ENCODE data around the gene DOP1B.

DOP1B gene

DNA sequence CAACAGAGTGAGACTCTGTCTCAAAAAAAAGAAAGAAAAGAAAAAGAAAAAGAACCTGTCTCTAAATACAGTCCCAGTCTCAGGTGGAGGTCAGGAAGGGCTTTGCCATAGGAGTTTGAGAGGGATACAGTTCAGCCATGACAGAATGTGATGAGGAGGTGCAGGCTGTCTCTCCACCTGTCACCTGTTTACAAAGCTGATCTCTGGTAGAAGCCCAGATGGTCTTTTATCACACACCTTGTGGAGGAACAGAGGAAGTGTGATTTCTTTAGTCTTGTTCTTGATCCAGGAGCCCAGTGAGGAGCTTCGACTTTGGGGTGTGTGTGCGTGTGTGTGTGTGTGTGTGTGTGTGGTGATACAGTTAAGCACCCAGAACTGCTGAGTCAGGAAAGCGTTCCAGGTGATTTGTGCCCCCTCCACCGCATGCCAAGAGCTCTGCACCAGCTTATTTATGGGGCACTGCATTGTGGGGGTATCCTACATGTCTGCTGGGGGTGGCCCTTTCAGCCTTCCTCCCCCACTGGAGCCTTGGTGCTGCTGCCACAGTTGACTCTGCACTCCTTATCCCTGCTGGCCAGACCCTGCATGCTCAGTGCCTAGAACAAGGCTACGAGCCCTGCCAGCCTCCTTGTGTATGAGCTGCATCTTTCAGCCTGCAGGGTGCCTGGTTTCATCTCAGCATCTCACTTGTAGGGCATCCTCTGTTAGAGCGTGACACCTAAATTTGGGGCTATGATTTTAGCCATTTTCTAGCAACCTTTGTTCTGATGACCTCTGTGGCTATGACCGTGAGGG, 19.3 kb downstream of the DOP1B start:
- Mint-ChIP-seq H3K4me3 (no peak overlapping the region), H3K9me3 (no peaks in the 10 kb centered on the region), H3K36me3 (ENCODE audit: low read depth) (peaks cover 7% of the 10 kb centered on the region), H3K4me1 (peaks cover 15% of the 10 kb centered on the region), H3K27ac (no peak overlapping the region), H3K27me3 (no peaks in the 10 kb centered on the region)
- DNase-seq (no peak), ATAC-seq (no peak)

DNA sequence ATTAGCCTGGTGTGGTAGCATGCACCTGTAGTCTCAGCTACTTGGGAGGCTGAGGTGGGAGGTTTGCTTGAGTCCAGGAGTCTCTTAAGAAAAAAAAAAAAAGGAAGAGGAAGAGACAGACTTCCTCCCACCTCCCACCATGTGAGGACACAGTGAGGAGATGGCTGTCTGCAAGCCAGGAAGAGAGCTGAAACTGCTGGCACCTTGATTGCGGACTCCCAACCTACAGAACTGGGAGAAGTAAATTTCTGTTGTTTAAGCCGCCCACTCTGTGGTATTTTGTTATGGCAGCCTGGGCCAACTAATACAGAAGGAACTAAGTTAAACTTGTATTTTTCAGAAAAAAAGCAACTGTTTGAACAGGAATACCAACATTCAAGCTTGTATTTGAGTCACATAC, 21.7 kb downstream of the DOP1B start:
- Mint-ChIP-seq H3K4me3 (no peak overlapping the region), H3K4me1 (peaks cover 10% of the 10 kb centered on the region), H3K27ac (no peak overlapping the region), H3K9me3 (no peaks in the 10 kb centered on the region), H3K36me3 (ENCODE audit: low read depth) (peaks cover 6% of the 10 kb centered on the region), H3K27me3 (no peaks in the 10 kb centered on the region)
- ATAC-seq (no peak), DNase-seq (no peak)

DNA sequence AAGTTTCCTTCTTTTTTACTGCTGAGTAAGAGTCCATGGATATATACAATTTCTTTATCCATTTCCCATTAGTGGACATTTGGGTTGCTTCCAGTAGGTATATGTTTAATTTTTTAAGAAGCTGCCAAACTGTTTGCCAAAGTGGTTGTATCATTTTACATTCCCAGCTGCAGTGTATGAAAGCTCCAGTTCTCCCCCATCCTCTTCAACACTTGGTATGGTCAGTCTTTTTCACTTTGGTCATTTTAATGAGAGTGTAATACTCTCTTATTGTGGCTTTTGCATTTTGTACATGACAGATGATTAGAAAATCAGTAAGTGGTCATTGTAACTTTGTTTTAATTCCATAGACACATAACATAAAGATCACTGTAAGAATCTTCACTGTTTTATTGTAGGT, 22.5 kb downstream of the DOP1B start:
- Mint-ChIP-seq H3K27me3 (no peaks in the 10 kb centered on the region), H3K36me3 (ENCODE audit: low read depth) (peaks cover 6% of the 10 kb centered on the region), H3K4me3 (no peak overlapping the region), H3K9me3 (no peaks in the 10 kb centered on the region), H3K27ac (no peak overlapping the region), H3K4me1 (peaks cover 5% of the 10 kb centered on the region)
- no peak for ATAC-seq
- DNase-seq: no peak

DNA sequence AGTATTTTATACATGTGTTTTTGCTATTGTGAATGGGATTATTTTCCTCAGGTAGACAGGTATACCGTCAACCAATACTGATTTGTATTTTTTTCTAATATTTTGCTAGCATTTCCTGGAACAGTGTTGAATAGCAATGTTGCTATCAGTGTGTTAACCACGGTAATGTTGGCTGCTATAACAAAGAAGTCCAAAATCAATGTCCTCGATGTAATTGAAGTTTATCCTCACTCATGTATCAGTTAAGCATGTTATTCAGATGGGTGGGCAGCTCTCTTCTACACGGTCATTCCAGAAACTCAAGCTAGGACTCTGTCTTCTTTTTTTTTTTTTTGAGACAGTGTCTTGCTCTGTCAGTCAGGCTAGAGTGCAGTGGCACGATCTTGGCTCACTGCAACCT, 24.3 kb downstream of the DOP1B start:
- no peaks in the 10 kb centered on the region for H3K4me1 Mint-ChIP-seq
- H3K9me3 Mint-ChIP-seq: no peaks in the 10 kb centered on the region
- H3K4me3 Mint-ChIP-seq: no peak overlapping the region
- no peak overlapping the region for H3K27ac Mint-ChIP-seq
- ATAC-seq: no peak
- no peaks in the 10 kb centered on the region for H3K27me3 Mint-ChIP-seq
- no peak for DNase-seq
- peaks cover 6% of the 10 kb centered on the region for H3K36me3 Mint-ChIP-seq (ENCODE audit: low read depth)

DNA sequence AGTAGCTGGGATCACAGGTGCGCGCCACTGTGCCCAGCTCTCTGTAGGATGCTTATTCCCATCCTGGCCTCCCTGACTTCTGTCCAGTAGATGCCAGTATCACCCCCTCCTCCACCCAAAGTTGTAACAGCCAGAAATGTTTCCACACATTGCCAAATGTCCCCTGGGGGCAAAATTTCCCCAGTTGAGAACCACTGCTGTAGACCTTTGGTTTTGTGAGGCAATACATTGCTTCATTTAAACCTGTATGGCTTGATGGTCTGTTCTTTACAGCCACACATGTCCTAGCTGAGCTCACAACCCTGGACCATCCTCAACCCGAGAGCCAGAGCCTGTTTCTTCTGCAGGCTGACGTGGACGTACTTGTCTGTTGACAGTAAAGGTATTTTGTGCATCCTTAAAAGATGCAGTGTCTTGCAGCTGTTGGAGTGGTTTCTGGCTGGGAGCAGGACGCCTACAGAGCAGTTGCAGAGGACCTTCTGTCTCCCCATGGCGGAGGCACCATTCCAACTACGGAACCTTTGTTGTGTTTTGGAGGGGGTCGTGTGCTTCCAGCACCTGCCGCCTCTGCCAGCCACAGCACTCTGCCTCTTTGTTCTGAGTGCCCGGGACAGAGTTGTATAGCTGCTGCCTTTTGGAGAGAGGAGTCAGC, 26.6 kb downstream of the DOP1B start:
- Mint-ChIP-seq H3K27me3 (no peaks in the 10 kb centered on the region), H3K36me3 (ENCODE audit: low read depth) (peaks cover 8% of the 10 kb centered on the region), H3K4me3 (no peak overlapping the region), H3K4me1 (peaks cover 1% of the 10 kb centered on the region), H3K9me3 (no peaks in the 10 kb centered on the region), H3K27ac (no peak overlapping the region)
- ATAC-seq (no peak), DNase-seq (no peak)

DNA sequence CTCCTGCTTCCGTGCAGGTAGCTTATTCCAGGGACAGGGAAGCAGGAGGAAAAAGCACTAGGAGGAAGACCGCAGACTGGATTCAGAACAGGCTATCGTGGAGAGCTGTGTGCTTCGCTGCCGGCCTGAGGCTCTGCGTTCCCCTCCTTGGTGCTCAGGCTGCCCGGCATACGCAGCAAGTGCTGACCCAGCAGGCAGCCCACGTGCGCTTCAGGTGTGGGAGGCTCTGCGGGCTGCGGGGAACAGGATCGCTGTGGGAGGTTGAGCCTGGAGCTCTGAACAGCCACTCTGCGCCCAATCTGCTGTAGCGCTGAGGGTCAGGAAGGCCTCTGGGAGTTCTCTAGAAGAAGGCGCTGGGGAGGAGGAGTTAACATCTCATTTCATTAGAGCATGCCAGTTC, 27.9 kb downstream of the DOP1B start:
- no peaks in the 10 kb centered on the region for H3K27me3 Mint-ChIP-seq
- no peak overlapping the region for H3K27ac Mint-ChIP-seq
- H3K4me3 Mint-ChIP-seq: no peak overlapping the region
- ATAC-seq (no peak), DNase-seq (no peak)
- peaks cover 6% of the 10 kb centered on the region for H3K4me1 Mint-ChIP-seq
- peaks cover 5% of the 10 kb centered on the region for H3K36me3 Mint-ChIP-seq (ENCODE audit: low read depth)
- H3K9me3 Mint-ChIP-seq: no peaks in the 10 kb centered on the region

DNA sequence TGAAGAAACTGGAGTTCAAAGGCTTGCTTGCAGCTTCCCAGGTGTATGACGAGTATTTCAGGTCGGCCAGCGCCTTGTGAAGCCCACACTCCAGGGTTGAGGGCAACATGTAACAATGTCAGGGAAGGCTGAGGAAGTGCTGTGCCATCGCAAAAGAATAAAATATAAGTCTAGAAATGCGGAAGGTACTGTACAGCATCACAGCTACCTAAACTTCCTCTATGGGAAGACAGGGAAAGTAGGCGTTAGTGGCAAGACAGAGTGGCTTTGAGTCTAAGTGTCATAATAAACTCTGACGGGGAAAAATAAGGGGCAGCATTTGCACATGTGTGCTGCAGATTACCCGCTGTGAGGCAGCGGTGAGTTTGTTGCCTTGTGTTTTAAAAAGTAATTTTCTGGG, 28.9 kb downstream of the DOP1B start:
- Mint-ChIP-seq H3K4me1 (peaks cover 6% of the 10 kb centered on the region), H3K27me3 (no peaks in the 10 kb centered on the region), H3K36me3 (ENCODE audit: low read depth) (peaks cover 5% of the 10 kb centered on the region), H3K9me3 (no peaks in the 10 kb centered on the region), H3K4me3 (no peak overlapping the region), H3K27ac (no peak overlapping the region)
- no peak for ATAC-seq
- DNase-seq: no peak

DNA sequence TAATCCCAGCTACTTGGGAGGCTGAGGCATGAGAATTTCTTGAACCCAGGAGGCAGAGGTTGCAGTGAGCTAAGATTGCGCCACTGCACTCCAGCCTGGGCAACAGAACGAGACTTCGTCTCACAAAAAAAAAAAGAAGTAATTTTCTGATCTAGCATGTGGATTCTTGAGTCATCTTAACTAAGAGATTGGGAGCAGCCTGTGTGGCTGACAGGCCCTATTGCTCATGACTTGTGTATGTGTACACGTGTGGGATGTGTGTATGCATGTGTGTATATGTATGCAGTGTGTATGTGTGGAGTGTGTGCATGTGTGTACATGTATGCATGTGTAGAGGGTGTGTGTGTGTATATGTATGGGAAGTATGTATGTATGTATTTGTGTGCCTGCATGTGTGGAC, 29.5 kb downstream of the DOP1B start:
- DNase-seq: no peak
- H3K9me3 Mint-ChIP-seq: no peaks in the 10 kb centered on the region
- no peak for ATAC-seq
- H3K27me3 Mint-ChIP-seq: no peaks in the 10 kb centered on the region
- no peak overlapping the region for H3K27ac Mint-ChIP-seq
- peaks cover 6% of the 10 kb centered on the region for H3K4me1 Mint-ChIP-seq
- no peak overlapping the region for H3K4me3 Mint-ChIP-seq
- peaks cover 7% of the 10 kb centered on the region for H3K36me3 Mint-ChIP-seq (ENCODE audit: low read depth)

DNA sequence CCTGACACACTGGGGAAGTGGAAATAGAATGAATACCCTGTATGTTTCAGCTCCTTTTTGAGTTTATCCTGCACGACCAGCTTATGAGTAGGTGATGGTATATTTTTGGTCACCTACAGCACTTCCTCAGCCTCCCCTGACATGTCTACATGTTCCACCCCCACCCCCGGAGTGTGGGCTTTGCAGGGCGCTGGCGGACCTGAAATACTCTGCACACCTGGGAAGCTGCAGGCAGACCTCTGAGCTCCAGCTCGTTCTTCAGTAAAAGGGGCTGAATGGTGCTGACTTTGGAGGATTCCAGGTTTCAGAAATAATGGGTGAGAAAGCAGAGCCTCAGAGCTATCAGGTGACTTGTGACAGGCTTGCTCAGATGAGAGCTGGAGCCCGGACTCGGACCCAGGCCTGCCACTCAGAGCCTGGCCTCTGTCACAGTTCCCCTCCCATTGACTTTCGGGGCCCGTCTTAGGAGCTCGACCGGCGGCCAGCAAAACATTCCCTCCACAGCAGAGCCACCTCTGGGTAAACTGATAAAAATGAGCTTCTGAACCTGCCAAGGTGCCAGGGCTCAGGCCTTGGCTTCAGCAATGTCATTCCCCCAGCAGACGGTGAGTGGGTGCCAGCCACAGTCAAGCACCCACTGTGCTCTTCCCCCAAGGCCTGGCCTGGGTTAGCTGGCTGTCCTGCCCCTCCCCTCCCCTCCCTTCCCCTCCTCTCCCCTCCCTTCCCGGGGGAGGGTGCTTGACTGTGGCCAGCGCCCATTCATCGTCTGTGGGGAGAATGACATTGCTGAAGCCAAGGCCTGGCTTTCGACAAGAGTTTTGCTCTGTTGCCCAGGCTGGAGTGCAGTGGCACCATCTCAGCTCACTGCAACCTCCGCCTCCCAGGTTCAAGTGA, 30.1 kb downstream of the DOP1B start:
- ATAC-seq (no peak), DNase-seq (no peak)
- no peak overlapping the region for H3K4me3 Mint-ChIP-seq
- no peaks in the 10 kb centered on the region for H3K27me3 Mint-ChIP-seq
- peaks cover 7% of the 10 kb centered on the region for H3K36me3 Mint-ChIP-seq (ENCODE audit: low read depth)
- no peaks in the 10 kb centered on the region for H3K9me3 Mint-ChIP-seq
- H3K27ac Mint-ChIP-seq: no peak overlapping the region
- H3K4me1 Mint-ChIP-seq: peaks cover 6% of the 10 kb centered on the region

DNA sequence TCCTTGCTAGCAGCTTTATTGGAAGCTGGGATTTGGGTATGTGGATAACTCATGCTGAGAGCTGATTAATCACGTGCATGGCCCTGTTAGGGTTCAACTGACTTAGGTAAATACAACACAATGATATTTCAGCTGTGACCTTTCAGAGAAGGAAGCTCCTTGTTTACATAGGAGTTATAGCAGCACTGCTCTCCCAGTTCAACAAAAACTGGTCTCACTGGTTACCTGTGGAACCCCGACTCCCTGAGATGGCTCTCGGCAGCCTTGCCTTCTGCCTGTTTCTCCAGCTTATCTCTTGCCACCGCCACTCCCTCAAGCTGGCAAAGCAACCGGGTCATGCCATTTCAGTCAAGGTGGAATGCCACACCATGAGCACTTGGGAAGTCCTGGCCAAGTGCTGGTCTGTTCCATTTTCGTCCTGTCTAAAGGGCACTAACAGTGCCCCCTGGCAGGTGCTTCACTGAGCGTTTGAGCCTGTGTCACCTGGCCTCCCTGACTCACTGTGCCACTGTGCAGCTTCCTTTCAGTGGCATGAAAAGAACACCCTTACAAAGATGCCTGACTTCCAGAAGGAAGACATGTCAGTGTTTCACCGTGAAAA, 31.6 kb downstream of the DOP1B start:
- H3K4me1 Mint-ChIP-seq: peaks cover 6% of the 10 kb centered on the region
- no peak overlapping the region for H3K4me3 Mint-ChIP-seq
- no peaks in the 10 kb centered on the region for H3K27me3 Mint-ChIP-seq
- ATAC-seq (no peak), DNase-seq (no peak)
- H3K27ac Mint-ChIP-seq: no peak overlapping the region
- no peaks in the 10 kb centered on the region for H3K9me3 Mint-ChIP-seq
- peaks cover 5% of the 10 kb centered on the region for H3K36me3 Mint-ChIP-seq (ENCODE audit: low read depth)

DNA sequence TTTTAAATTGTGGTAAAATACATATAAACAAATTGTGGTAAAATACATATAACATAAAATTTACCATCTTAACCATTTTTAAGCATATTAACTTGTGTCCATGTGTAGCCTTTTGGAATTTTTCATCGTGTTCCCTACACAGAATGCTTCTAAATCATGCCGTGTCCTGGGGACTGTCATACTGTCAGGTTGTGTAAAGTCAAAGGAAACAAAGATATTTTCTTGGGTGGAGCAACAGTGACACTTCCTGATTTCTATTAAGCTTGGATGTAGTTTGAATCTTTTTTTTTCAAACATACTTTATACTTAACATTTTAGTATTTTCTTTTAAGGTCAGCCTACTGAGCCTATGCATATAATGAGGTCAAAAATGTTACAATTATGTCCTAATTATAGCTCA, 32.3 kb downstream of the DOP1B start:
- Mint-ChIP-seq H3K36me3 (ENCODE audit: low read depth) (peaks cover 5% of the 10 kb centered on the region), H3K4me3 (no peak overlapping the region), H3K27me3 (no peaks in the 10 kb centered on the region), H3K9me3 (no peaks in the 10 kb centered on the region), H3K27ac (no peak overlapping the region), H3K4me1 (peaks cover 6% of the 10 kb centered on the region)
- no peak for DNase-seq
- no peak for ATAC-seq

DNA sequence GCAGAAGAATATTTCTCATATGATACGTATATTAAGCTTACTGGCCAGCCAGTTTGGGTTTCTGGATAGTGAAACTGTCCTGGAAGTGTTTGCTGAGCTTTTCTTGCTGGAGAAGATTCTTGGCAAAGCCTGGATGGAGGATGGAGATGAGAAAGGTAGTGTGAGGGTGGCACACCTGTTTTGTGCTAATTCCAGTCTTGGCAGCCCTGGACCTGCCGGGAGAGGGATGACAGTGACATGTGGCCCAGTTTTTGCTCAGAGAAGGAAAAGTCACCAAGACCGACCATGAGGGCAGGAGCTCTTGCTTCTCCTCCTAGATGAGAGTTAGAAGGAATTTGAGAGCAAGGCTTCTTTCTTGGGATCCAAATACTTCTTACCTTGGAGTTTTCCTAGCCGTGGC, 34.1 kb downstream of the DOP1B start:
- H3K4me3 Mint-ChIP-seq: no peak overlapping the region
- H3K9me3 Mint-ChIP-seq: no peaks in the 10 kb centered on the region
- no peak for ATAC-seq
- no peak overlapping the region for H3K27ac Mint-ChIP-seq
- no peak for DNase-seq
- H3K36me3 Mint-ChIP-seq (ENCODE audit: low read depth): peaks cover 5% of the 10 kb centered on the region
- peaks cover 6% of the 10 kb centered on the region for H3K4me1 Mint-ChIP-seq
- H3K27me3 Mint-ChIP-seq: no peaks in the 10 kb centered on the region

DNA sequence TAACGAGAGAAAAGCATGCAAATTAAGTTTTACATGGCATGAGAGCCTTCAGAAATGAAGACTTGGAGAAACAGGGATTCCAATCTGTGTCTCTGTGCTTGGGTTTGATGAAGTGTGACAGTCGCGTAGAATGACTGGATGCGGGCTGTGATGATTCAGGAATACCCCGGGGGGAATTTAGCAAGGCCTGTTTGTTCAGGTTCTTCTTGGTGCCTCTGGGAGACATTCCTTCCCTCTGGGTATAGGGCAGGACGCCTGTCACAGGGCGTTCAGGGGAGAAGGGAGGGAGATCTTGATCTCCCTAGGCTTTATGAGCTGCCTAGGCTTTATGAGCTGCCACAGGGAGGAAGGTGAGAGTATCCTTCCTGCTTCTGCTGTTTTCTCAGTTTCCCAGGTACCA, 36.6 kb downstream of the DOP1B start:
- no peak overlapping the region for H3K4me3 Mint-ChIP-seq
- no peaks in the 10 kb centered on the region for H3K27me3 Mint-ChIP-seq
- peaks cover 5% of the 10 kb centered on the region for H3K4me1 Mint-ChIP-seq
- ATAC-seq: no peak
- no peak overlapping the region for H3K27ac Mint-ChIP-seq
- no peaks in the 10 kb centered on the region for H3K9me3 Mint-ChIP-seq
- H3K36me3 Mint-ChIP-seq (ENCODE audit: low read depth): peaks cover 3% of the 10 kb centered on the region
- DNase-seq: no peak

DNA sequence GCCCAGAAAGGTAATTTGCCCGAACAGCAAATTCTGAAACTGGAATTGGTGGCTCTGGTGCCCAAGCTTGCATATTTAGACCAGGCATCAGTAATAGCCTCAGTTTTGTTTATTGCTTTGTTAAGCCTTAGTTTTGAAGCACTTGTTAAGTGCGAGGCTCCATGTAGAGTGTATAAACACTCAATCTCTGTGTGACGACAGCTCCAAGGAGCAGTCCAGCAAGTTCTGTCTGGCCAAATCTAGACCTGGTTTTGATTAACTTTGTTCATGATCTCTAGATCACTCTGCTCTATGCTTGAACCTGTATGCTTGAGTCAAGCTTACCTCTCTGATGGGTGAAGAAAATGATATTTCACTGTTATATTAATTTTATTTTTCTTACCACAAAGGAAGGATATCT, 37.4 kb downstream of the DOP1B start:
- no peaks in the 10 kb centered on the region for H3K9me3 Mint-ChIP-seq
- no peak overlapping the region for H3K27ac Mint-ChIP-seq
- H3K27me3 Mint-ChIP-seq: no peaks in the 10 kb centered on the region
- H3K4me1 Mint-ChIP-seq: no peaks in the 10 kb centered on the region
- ATAC-seq (no peak), DNase-seq (no peak)
- H3K36me3 Mint-ChIP-seq (ENCODE audit: low read depth): peaks cover 5% of the 10 kb centered on the region
- H3K4me3 Mint-ChIP-seq: no peak overlapping the region
